DMS153 (cell line): Measurements from ENCODE around the gene NAPB.

Experiments
- DNase-seq: peaks from one replicate; lab custom pipeline; 2025; lab: John Stamatoyannopoulos, UW

NAPB gene

GRCh38 chr20:23404196-23404595 lies 17.1 kb downstream of the NAPB start:
- DNase-seq, result no peak

- DNase-seq, result no peak
These were observed 17.5 kb downstream of the NAPB start for GRCh38 chr20:23403751-23404150.

- no peak for DNase-seq
These were observed 20.2 kb downstream of the NAPB start for GRCh38 chr20:23401051-23401450.

GRCh38 chr20:23399568-23400241 lies 21.6 kb downstream of the NAPB start:
- DNase-seq, result no peak

DNA sequence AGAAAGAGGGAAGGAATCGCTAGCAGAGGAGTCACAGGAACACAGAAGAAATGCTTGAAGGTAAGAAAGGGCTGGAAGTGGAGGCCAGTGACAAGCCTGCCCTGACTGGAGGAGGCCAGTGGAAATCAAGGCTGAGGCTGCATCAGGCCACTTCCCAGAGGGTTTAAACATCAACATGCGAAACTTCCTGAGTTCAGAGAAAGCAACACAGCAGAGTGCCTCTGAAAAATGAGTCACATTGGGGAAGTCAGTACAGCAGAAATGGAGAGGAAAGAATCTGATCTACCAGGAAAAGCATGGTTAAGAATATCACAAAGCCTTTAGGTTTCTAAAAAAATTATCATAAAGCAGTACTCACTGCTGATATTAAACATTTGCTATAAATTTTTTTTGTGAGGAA lies 23.3 kb downstream of the NAPB start:
- no peak for DNase-seq

DNA sequence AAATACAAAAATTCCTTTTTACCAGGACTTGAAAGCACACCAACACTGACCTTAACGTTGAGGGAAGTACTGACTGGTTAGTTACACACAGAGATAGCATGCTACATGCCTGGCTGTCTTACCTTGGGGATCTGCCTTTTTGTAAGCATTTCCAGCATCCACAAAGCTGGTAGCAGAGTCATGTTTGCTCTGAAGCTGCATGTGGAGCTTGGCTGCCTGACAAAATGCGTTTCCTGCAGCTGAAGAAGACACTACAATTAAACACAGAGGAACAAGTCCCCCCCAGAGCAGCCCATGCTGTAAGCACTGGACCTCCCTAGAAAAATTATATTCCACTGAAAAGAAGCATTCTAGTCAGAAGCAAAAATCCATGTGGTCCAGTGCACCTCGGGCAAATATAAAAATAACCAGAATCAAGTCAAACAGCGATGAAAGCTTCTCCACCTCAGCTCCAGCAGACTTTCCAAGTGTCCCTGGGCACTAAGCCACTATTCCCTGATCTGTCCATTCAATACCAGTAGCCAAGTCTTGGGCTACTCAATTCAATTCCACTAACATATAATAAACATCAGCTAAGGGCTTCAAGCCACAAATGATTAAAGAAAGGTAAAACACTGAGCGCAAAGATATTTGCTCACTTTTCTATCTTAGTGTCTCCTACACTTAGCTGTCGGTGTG lies 24.2 kb downstream of the NAPB start:
- peak; percentile 8 for DNase-seq

GRCh38 chr20:23393996-23394775 lies 27.1 kb downstream of the NAPB start:
- no peak for DNase-seq

- DNase-seq, result no peak
These were observed 29.5 kb downstream of the NAPB start for GRCh38 chr20:23391707-23392310.

DNA sequence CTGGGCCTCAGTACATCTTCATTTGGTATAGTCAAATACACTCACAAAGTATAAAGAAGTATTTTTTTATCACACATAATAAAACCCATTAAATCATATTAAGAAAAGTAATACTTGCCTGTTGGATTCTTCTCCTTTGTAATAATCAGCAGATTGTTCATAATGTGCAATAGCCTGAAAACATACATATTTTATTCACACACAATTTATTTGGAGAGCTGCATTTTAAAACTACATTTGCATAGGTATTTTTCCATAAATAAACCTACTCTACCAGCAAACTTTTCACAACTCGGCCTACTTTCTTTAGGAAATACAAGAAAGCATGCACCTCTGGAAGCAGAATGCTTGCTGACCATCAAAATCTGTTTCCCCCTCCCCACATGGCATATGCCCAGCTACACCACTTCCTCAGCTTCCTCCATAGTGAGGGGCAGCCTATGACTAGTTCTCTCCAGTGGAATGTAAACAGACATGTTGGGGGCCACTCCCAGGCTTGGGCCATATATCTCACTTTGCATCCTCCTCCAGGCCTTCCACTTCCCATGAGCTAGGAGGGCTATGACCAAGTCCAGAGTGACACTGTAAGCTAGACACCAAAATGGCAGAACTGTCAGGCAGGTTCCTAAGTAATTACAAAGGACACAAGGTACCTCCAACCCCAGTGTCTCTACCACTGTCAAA lies 31.1 kb downstream of the NAPB start:
- no peak for DNase-seq

DNA sequence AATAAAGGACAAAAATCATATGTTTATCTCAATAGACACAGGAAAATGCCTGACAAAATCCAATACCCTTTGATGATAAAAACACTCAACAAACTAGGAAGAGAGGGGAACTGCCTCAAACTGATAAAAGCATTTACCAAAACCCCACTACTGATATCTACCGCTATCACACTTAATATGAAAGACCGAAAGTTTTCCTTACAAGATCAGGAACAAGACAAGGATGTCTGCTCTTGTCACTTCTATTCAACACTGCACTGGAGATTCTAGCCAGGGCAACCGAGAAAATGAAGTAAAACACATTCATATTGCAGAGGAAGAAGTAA lies 34.2 kb downstream of the NAPB start:
- DNase-seq, result no peak

DNA sequence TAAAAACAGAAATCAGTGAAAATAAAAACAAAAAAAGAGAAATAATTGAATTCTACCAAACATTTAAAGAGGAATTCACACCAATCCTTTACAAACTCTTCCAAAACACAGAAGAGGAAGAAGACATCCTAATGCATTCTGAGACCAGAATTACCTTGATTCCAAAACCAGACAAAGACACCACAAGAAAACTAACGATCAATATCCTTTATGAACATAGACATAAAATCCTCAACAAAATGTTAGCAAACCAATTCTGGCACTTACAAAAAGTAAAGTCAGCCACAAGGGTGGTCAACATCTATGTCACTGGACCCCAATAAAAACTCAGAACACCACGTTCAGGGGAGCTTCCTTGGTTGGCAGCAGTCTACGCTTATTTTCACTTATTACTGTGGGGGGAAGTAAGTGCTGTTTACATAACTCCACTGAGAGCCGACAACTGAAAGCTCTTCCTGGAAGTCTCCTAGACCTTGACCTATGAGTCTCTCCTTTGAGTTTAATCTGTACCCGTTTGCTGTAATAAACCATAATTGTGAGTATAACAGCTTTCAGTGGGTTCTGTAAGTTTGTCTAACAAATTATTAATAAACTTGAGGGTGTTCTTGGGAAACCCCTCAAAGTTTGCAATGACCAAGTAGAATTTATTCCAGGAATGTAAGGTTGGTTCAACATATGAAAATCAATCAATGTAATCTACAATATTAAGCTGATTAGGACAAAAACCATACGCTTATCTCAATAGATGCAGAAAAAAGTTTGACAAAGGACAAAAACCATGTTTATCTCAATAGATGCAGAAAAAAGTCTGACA lies 34.8 kb downstream of the NAPB start:
- DNase-seq, result no peak

DNA sequence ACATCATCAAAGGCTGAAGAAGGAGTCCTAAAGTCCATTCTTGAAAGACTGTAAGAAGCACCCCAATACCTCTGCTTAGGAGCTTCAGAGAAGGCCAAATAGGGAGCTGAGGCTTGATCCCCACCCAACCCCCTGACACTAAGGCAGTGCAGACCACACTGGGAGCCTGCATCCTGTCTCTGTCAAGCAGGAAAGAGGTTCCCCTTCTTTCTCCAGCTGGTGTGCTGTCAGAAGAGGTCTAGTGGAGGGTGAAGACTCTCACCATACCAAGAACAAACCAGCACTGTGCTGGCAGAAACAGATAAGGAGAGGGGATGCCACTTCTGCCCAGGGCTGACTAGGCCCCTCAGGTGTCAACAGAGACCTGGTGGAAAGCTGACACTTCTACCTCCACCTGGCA lies 39.4 kb downstream of the NAPB start:
- DNase-seq, result no peak

DNA sequence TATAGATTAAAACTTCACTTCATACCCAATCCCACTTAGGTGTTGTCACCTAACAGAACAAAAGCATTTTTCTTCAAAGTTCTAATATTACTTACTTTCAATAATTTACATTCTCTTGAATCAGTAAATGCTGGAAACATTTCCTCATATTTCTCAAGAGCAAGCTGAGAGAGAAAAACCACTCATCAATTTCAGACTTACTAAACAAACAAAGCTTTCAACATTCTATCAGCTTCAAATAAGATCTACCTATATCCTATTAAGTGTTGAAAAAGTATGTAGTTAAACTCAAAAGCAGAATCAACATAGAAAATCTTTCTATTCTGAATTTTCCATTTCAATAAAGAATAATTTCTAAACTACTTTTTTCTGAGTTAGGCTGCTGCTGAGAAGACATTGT lies 41.5 kb downstream of the NAPB start:
- DNase-seq, result no peak

- no peak for DNase-seq
These were observed 45.5 kb downstream of the NAPB start for GRCh38 chr20:23375827-23376226.

DNA sequence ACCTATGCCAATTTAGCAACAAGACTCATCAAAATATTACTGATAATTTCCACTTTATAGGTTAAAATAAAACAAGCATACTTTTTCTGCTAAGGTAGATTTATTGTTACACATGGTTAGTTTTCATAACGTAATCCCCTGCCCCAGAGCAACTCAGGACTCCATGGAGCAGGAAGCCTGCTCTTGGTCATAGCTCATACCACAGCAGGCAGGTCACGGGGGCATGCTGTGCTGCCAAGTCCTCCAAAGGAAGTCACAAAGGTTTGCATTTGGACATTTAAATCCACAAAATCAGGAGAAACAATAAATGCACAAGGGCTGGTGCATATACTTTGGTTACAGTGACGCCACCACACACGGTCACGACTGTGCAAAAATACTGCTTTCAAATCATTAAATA lies 46.8 kb downstream of the NAPB start:
- DNase-seq, result no peak

GRCh38 chr20:23371496-23371895 lies 49.8 kb downstream of the NAPB start:
- no peak for DNase-seq

GRCh38 chr20:23370873-23371272 lies 50.4 kb downstream of the NAPB start:
- no peak for DNase-seq

GRCh38 chr20:23370274-23370673 lies 51.0 kb downstream of the NAPB start:
- DNase-seq, result no peak

DNA sequence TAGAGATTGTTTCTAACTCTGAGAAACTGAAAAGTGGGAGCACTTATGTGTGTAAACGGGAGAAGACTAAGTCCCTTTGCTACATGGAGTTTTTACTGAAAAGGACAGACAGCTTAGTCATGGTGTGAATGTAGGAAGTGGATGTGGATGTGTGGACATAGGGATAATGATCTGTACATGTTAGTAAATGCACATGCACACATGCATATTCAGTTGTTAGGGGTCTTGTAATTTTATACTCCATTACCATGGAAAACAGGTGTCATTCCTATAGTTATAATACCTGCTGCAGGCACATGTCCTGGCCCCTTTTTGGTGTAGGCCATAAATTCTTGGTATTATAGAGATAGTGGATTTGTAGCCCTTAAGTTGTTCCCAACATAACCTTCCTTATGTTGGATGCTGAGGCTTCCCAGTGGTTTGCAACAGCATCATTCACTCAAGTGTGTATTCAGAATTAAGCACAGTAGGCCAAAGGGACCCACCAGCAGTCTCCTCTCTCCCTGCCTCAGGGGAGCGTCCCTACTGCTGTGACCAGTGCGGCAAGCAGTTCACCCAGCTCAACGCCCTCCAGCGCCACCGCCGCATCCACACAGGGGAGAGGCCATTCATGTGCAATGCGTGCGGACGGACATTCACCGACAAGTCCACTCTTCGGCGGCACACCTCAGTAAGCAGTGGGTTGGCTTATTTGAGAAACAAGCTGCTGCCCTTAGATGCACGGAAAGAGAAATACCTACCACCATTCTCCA lies 52.0 kb downstream of the NAPB start:
- DNase-seq, result no peak

GRCh38 chr20:23368316-23369071 lies 52.8 kb downstream of the NAPB start:
- DNase-seq, result no peak
